Measurements from ENCODE around the gene SUMO2.

GRCh38 chr17:75116737-75117136, 66.0 kb downstream of the SUMO2 start:
- no peak for TF ChIP-seq CTCF (IDR thresholded peaks at IDR 0.05)
- TF ChIP-seq POLR2A (IDR thresholded peaks at IDR 0.05) = no peak
